Kidney epithelial cell (primary cell): Measurements from ENCODE around the gene TEX14. TPM values are rescaled to one million over a fixed set of nuclear protein-coding genes. Genes with fewer than 3 reads are reported as not detected.

Experiments used
- DNase-seq: peaks from one replicate; pipeline ENCODE4 v3.0.0-alpha.2; 2010; ENCODE audit warnings: low read depth
- H3K27me3 ChIP-seq: 2 replicates; pipeline ENCODE4 v1.6.0; 2011; ENCODE audit warnings: low read length; ENCODE audit not compliant: control insufficient read depth, insufficient read depth
- H3K36me3 ChIP-seq: 2 replicates; pipeline ENCODE4 v1.5.1; 2011; ENCODE audit warnings: low read length; ENCODE audit not compliant: control insufficient read depth, insufficient read depth
- H3K4me3 ChIP-seq: 2 replicates; pipeline ENCODE4 v1.5.1; 2011; ENCODE audit warnings: low read depth, mild to moderate bottlenecking, control low read depth, low read length
- CTCF ChIP-seq: IDR thresholded peaks from 2 replicates; pipeline ENCODE4 v1.5.1; 2011; ENCODE audit warnings: mild to moderate bottlenecking, moderate library complexity, low read length, control low read depth, inconsistent platforms; ENCODE audit not compliant: insufficient read depth, poor library complexity, severe bottlenecking
- total RNA-seq: library from RNA; depleted of rRNA; stranded (reverse); fragments of >200 nt; gene quantifications from 2 replicates; pipeline ENCODE4 v1.2.3, GENCODE V29; 2015

Gene TEX14
- total RNA-seq, 1 donor from 2014 or later: 0.04 TPM

- TF ChIP-seq CTCF: no peak
- no peak overlapping the region for H3K4me3 ChIP-seq
- no peaks in the 10 kb centered on the region for H3K36me3 ChIP-seq
- H3K27me3 ChIP-seq: no peaks in the 10 kb centered on the region
- no peak for DNase-seq
These were observed 70.7 kb downstream of the TEX14 start for GRCh38 chr17:58621174-58621573.

- no peaks in the 10 kb centered on the region for H3K27me3 ChIP-seq
These were observed 73.5 kb downstream of the TEX14 start for GRCh38 chr17:58618336-58618735.

GRCh38 chr17:58617563-58617962, 74.3 kb downstream of the TEX14 start:
- no peak for DNase-seq
- no peaks in the 10 kb centered on the region for H3K36me3 ChIP-seq
- TF ChIP-seq CTCF: no peak
- H3K27me3 ChIP-seq: no peaks in the 10 kb centered on the region
- H3K4me3 ChIP-seq: no peak overlapping the region

More at GRCh38 chr17:58618336-58618735, 73.5 kb downstream of the TEX14 start:
- no peak for TF ChIP-seq CTCF
- no peaks in the 10 kb centered on the region for H3K36me3 ChIP-seq
- no peak for DNase-seq
- no peak overlapping the region for H3K4me3 ChIP-seq

GRCh38 chr17:58615768-58616659, 75.8 kb downstream of the TEX14 start:
- no peak overlapping the region for H3K4me3 ChIP-seq
- no peak for TF ChIP-seq CTCF
- no peak for DNase-seq
- no peaks in the 10 kb centered on the region for H3K36me3 ChIP-seq
- H3K27me3 ChIP-seq: peaks cover 2% of the 10 kb centered on the region

GRCh38 chr17:58614859-58615459, 76.9 kb downstream of the TEX14 start:
- no peak for DNase-seq
- H3K4me3 ChIP-seq: no peak overlapping the region
- peaks cover 2% of the 10 kb centered on the region for H3K27me3 ChIP-seq
- H3K36me3 ChIP-seq: no peaks in the 10 kb centered on the region
- no peak for TF ChIP-seq CTCF

- TF ChIP-seq CTCF: no peak
- H3K27me3 ChIP-seq: peaks cover 2% of the 10 kb centered on the region
These were observed 80.5 kb downstream of the TEX14 start for GRCh38 chr17:58611331-58611730.

More at GRCh38 chr17:58611331-58611730, 80.5 kb downstream of the TEX14 start:
- no peak overlapping the region for H3K4me3 ChIP-seq
- H3K36me3 ChIP-seq: no peaks in the 10 kb centered on the region
- no peak for DNase-seq
